SH-SY5Y (cell line): ENCODE data around the gene ARHGAP23.

Experiments used
- GATA2 ChIP-seq: IDR thresholded peaks from 2 replicates; pipeline ENCODE4 v1.6.1; 2011; ENCODE audit warnings: mild to moderate bottlenecking, low read depth, low read length
- GATA3 ChIP-seq: IDR thresholded peaks from 2 replicates; pipeline ENCODE4 v1.6.1; 2011; ENCODE audit warnings: low read depth, mild to moderate bottlenecking, low read length, moderate library complexity

GRCh38 chr17:38466346-38467315 lies 38.4 kb downstream of the ARHGAP23 start:
- TF ChIP-seq GATA2 (no peak), GATA3 (no peak)
